ENCODE results near the gene SIRT7.

SIRT7 gene

GRCh38 chr17:81931557-81932332, 13.8 kb upstream of the SIRT7 start:
- peak; percentile 74 for DNase-seq (ENCODE audit: low spot score)

- no peak for DNase-seq (ENCODE audit: low spot score)
Observed at GRCh38 chr17:81931189-81931556, 13.2 kb upstream of the SIRT7 start.

DNA sequence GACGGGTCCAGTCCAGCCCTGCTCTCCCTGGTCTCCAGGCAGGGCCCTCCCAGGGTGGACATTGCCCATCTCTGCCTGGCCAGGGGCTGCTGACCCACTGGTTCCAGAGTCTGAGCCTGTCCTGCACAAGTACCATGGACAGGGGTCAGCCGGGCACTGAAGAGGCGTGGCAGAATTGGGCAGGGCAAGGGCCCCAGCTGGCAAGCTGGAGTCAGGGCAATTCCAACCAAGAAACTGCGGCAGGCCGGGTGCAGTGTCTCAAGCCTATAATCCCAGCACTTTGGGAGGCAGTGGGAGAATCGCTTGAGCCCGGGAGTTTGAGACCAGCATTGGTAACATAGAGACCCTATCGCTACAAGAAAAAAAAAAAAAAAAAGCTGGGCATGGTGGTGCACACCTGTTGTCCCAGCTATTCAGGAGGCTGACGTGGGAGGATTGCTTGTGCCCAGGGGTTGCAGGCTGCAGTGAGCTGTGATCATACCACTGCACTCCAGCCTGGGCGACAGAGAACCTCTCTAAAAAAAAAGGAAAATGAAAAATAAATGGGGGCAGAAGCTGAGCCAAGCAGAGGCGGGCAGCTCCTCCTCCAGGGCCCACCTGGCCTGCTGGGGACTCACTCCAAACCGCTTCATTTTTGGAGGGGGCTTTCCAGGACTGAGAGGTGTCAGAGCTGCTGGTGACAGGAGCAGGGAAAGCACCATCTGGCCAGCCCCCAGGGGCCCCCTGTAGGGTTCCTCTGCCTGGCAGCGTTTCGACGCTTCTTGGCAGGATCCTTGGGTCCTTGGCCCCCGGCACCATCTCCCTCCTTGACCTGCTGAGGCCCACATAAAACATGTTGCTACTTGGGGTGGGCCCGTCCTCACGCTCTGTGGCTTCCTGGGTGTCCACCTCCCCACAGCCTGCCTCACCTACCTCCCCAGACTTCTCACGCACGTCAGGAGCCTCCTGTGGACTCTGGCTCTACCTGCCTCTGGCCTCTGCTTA, 12.5 kb upstream of the SIRT7 start:
- DNase-seq (ENCODE audit: low spot score) = no peak

DNA sequence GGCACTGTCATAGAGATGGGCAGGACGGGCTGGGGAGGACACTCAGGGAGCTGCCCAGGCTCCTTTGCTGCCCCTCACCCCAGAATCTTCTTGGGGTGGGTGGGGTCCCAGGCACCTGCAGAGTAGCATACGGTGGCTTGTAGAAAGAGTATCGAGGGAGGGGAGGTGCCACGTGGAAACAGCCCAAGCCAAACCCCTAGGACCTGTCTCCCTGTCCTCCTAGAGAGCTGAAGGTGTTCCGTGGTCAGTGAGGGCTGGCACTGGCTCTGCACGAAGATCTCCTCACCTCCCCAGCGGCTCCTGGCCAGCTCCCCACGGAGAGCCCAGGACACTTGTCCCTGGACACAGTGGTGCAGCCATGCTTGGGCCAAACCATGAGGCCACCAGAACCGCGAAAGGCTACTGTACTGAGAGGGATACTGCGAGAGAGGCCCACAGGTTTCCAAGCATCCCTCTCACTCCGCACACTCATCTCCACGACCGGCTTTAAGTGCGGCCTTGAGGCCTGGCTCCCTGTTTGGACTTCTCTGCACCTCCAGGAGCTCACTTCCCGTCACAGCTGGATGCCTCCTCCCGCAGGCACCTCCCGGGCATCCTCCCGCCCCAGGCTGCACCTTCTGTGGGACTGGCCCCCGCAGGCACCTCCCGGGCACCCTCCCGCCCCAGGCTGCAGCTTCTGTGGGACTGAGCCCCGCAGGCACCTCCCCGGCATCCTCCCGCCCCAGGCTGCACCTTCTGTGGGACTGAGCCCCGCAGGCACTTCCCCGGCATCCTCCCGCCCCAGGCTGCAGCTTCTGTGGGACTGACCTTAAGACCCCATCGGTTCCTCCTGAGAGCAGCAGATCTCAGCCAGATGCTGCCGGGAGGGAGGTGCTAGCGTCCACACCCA, 11.5 kb upstream of the SIRT7 start:
- no peak for DNase-seq (ENCODE audit: low spot score)

DNA sequence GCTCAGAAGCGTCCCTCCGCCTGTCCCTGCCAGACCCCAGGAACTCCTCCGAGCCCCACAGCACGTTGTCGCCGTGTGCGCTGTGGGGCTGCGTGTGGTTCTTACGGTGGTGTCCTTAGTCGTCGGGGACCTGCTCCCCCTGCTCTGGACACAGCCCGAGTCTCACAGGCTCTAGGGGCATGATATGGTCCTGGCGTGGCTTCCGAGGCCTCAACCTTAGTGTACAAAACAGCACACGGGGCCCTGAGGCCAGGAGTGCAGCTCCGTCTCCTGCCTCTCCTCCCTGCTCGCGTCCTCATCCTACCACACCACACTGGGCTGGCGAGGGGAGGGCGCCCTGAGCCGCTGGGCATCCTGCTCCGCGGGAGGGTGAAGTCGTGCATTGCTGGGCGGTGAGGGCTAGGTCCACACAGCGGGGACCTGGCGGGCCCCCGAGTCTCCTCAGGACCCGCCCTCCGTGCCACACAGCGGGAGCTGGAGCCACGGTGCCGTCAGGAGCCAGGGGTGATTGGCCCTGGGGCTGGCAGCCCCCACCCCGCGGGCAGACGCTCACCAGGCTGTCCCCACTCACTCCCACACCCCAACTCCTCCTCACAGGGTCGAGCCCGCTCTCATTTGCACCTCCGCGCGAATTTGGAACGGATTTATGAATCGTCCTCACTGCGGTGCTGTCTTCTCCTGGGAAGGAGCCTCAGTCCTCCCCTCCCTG, 10.7 kb upstream of the SIRT7 start:
- no peak for DNase-seq (ENCODE audit: low spot score)

- peak; percentile 96 for DNase-seq (ENCODE audit: low spot score)
Observed at GRCh38 chr17:81927653-81928543, 9.9 kb upstream of the SIRT7 start, which contains the start of gene MAFG. TSS of gene MAFG (minus strand) at chr17:81927735. CDS start at chr17:81923185, 4,550 bp downstream.

- DNase-seq (ENCODE audit: low spot score) = no peak
Observed at GRCh38 chr17:81927152-81927652, 9.2 kb upstream of the SIRT7 start.

DNA sequence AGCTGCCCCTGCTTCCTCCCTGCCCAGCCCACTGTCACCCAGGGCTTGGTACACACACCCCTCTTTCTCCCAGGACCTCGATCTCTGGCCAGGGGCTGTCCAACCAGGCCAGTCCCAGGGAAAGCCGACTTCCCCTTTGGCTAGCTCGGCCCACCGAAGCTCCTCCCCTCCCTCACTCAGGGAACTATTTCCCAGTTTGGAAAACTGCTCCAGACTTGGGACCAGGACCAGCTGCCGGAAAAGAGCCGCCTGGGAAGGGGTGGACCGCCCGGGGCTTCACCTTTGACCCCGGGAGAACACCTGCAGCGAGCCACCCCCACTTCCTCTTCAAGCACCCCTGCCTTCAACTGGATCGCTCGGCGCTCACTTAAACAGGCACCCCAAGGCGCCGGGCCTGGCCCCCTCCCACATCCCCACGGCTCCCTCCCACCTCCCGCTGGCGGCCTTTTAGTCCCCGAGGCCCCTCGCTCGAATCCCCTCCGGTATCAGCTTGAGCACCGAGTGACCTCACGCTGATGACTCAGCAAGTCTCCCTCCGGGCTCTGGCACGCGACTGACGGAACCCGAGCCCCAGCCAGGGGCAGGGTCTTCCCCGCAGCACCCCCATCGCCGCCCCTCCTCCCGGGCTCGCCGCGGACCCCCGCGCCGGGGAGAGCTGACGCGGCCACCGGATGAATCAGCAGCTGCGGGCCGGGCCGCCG, 8.6 kb upstream of the SIRT7 start:
- DNase-seq (ENCODE audit: low spot score) = peak; percentile 81

GRCh38 chr17:81925860-81926450, 8.0 kb upstream of the SIRT7 start:
- peak; percentile 47 for DNase-seq (ENCODE audit: low spot score)

DNA sequence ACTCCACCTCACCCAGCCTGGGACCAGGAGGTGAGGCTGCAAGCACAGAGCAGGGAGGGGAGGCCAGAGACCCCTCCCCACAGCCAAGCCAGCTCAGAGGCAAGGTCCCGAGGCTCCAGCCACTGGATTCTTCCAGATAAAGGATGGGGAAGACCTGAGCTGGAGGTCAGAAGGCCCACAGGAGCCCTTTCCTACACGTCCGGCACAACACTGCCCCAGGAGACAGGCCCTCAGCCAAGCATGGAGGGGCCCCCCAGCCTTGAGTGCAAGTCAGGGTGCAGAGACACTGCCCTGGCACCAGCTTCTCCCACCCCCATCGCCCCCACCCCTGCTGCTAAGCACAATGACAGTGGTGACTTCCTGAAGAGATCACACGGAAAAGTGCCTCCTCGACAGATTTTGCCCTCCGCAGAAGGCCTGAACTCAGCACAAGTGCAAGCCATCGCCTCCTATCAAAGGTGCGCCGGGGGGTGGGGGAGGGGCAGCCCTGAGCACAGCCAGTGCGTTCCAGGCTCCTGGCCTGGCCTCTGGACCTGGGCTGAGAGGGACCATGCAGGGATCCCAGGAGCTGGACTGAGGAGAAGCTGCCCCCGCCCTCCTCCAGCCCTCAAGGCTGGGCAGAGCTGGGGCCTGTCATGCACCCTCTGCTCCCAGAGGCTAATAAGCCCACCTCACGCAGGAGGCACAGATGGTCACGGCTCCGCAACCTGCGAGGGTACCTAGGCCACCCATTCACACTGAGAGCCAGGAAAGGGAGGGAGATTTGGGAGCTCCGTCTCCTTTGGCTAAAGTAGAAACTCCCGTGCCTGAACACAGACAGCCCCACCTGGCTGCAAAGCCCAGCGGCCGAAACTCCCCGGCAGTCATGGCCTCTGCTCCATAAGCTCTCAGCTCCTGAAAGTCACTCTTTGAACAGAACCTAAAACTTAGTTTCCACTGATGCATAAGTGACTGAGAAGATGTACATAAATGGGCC, 6.9 kb upstream of the SIRT7 start:
- DNase-seq (ENCODE audit: low spot score) = peak; percentile 59

- peak; percentile 93 for DNase-seq (ENCODE audit: low spot score)
Observed at GRCh38 chr17:81923302-81924260, 5.6 kb upstream of the SIRT7 start.

DNA sequence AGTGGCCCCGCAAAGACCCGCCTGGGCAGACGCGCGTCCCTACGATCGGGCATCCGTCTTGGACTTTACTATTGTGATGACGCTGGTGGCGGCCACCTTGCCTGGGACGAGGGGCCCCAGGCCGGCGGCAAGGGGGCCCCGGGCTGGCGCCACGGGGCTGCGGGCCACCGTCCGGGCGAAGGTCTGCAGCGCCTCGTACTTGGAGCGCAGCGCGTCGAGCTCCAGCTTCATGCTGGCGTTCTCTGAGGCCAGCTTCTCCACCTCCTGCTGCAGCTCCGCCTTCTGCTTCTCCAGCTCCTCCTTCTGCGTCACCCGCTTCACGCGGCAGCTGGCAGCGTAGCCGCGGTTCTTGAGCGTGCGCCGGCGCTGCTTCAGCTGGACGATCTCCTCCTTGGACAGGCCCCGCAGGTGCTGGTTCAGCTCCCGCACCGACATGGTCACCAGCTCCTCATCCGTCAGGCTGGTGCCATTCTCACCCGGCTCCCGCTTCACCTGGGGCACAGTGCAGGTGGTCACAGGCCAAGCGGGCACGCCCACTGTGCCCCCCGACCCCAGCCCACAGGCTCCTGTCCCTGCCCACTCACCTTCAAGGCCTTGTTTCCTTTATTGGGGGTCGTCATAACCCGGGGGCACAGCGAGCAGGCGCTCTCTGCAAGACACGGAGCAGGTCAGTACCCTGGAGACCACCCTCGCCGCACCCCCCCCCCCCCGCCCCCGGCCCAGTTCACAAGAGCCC, 4.8 kb upstream of the SIRT7 start:
- peak; percentile 36 for DNase-seq (ENCODE audit: low spot score)

- DNase-seq (ENCODE audit: low spot score) = no peak
Observed at GRCh38 chr17:81921996-81922565, 4.1 kb upstream of the SIRT7 start.

DNA sequence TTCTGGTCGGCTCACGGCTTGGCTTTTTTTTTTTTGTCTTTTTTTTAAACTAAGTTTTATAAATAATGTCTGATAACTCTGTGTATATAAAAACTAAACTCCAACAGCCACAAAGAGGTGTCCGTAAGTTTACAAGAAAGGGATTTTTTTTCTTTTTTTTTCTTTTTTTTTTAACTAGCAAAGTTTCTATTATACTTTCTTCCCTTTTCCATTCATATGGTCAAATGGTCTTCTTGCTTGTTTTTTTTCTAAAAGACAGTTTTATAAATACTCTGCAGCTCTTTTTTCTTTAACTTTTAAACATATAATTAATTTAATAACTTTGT, 3.5 kb upstream of the SIRT7 start:
- DNase-seq (ENCODE audit: low spot score) = no peak
